ENCODE measurements around the gene TMEM231.
"Not testable (repeated sequence)": the region's sequence is repeated elsewhere in the genome, so short reads cannot be mapped to it uniquely, and the experiment has no call there.

Gene TMEM231

GRCh38 chr16:75532142-75532765 is 23.8 kb downstream of the TMEM231 start:
- DNase-seq (ENCODE audit: low read depth), result no peak

- no peak for DNase-seq (ENCODE audit: low read depth)
Measured at GRCh38 chr16:75529959-75530358, 26.1 kb downstream of the TMEM231 start.

- no peak for DNase-seq (ENCODE audit: low read depth)
Measured at GRCh38 chr16:75529056-75529905, 26.8 kb downstream of the TMEM231 start.

GRCh38 chr16:75527825-75528299 is 28.2 kb downstream of the TMEM231 start:
- DNase-seq (ENCODE audit: low read depth), result no peak

DNA sequence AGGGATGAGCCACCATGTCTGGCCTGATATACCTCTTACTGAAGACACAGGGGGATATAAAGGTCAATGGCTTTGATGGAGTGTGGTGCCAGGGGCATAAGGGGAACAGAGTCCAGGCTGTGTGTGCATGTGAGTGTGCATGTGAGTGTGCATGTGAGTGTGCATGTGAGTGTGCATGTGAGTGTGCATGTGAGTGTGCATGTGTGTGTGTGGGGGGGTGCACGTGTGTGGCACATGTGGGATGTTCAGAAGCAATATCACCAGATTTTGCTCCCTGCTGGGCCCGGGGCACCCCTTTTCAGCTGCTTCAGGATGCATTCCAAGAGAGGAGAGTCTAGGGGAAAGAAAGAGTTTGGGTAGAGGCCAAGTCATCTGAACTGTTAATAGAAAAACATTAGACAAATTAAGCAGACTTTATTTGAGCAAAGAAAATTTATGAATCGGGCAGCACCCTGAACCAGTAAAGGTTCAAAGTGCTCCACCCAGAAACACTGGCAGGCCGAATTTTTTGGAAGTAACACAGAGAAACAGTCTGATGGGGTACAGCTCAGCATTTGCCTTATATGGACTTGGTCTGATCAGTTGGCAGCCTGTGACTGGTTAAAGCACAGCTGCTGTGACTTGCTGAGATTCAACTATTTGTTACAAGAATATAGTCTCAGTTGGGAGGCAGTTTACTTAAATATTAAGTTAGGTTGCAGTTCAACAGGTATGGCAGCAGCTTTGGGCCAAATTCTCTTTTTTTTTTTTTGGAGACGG is 29.8 kb downstream of the TMEM231 start:
- no peak for DNase-seq (ENCODE audit: low read depth)

DNA sequence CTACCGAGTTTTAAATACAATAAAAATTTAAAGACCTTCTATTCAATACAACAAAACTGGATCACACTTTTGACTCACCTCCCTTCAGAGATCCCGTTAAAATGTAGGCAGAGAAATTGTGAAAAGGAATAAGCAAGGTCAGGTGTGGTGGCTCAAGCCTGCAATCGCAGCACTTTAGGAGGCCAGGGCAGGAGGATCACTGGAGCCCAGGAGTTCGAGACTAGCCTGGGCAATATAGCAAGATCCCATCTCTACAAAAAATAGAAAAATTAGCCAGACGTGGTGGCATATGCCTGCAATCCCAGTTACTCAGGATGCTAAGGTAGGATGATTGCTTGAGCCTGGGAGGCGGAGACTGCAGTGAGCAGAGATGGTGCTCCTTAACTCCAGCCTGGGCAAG is 36.9 kb downstream of the TMEM231 start:
- DNase-seq (ENCODE audit: low read depth), result no peak

- not testable (repeated sequence) for DNase-seq (ENCODE audit: low read depth)
Measured at GRCh38 chr16:75516189-75516966, 39.7 kb downstream of the TMEM231 start.

- no peak for DNase-seq (ENCODE audit: low read depth)
Measured at GRCh38 chr16:75514296-75514695, 41.8 kb downstream of the TMEM231 start.

- peak; percentile 95 for DNase-seq (ENCODE audit: low read depth)
Measured at GRCh38 chr16:75506574-75506973, 49.5 kb downstream of the TMEM231 start.

DNA sequence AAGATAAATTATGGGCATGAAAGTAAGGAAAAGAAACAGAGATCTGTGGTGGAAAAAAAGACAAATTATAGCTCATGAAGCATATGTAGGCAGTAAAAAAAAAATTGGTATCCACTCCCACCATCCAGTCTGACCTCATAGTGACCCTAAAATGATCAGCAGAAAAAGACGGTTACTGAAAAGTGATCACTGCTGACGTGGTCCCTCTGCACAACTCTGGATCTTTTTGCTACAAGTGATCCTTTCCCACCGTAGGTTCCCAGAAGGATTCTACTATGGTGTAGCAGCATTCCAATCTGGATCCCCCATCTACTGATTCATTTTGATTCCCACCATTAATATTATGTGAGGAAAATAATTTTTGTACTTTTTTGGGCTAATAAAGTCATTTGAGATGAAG is 49.9 kb downstream of the TMEM231 start:
- DNase-seq (ENCODE audit: low read depth), result no peak

DNA sequence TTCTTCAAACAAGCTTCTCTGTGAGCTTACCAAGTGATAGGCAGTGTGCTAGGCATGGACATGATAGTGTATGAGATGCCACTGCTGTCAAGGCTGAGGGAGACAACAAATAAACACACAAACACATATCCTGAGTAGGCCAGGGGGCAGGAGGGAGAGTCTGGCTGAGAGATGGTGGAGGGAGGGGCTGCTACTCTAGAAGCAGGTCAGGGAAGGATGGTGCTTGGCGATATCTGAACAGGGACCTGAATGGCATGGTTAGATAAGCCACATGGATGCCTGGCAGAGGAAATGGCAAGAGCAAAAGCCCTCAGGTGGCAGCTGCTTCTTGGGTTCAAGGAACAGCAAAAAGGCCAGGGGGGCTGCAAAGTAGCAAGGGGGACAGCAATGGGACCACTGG is 52.3 kb downstream of the TMEM231 start:
- no peak for DNase-seq (ENCODE audit: low read depth)

GRCh38 chr16:75502916-75503605 is 53.0 kb downstream of the TMEM231 start:
- DNase-seq (ENCODE audit: low read depth), result no peak

- DNase-seq (ENCODE audit: low read depth), result peak; percentile 81
Measured at GRCh38 chr16:75501820-75502219, 54.2 kb downstream of the TMEM231 start.

GRCh38 chr16:75501359-75501758 is 54.7 kb downstream of the TMEM231 start:
- no peak for DNase-seq (ENCODE audit: low read depth)

DNA sequence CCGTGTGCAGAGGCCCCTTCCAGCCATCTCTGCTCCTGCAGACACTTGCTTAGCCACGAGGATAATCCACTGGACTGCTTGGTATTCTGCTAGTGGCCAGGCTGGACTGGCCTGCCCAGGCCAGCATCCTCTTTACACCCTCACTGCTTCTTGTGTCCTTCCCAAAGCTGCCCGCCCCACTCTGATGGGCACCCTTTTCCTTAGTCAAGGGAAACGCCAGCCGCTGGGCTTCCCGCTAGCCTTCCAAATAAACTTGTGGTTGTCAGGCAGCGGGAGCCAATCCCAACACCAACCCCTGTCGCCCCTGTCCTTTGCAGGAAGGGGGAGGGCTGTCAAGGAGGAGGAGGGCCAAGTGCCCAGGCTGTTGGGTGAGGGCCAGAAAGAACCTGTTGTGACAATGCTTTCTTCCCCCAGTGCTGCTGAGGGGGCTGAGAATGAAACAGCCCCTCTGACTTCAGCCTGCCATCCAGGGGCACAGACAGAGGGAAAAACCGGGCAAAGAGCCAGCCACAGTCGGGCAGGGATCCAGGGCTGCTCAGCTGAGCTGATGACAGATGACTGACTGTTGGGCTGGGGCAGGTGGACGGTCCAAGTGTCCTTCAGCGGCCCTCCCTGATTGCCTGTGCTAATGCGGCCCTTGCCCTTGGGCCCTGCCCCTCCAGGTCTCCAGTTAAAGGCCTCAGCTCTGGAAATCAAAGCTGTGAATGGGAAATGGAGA is 57.3 kb downstream of the TMEM231 start:
- DNase-seq (ENCODE audit: low read depth), result not testable (repeated sequence)

GRCh38 chr16:75497558-75497957 is 58.5 kb downstream of the TMEM231 start:
- no peak for DNase-seq (ENCODE audit: low read depth)

DNA sequence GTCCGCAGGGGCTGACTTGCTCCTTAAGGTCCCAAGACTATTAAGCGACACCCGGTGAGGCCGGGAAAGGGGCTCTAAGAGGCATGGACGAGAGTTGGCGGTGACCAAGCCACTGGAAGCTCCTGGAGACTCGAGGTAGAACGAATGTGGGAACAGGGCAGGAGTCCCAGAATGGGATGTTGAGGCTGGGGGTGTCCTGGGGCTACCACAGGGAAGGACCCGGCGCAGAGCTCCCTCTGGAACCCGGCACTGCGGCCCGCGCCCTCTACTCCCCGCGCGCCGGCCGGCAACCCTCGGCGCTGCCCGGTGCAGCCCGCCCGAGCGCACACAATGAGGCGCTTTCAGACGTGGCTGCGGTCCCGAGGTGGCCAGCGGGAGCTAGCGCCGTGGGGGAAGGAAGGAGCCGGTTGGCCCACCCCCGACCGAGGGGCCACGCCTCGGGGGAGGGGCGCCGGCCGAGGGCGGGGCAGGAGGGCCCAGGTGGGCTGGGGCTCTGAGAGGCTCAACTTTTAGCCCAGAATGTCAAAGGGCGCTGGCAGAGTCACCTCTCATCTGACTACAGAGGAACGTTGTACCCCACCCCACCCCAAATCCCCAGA is 60.9 kb downstream of the TMEM231 start, which contains the start of gene CHST6:
TSS of gene CHST6 (minus strand) at position 366 of the 599 bp plus-strand sequence. CDS start 15,613 bp downstream, outside the sequence.
- DNase-seq (ENCODE audit: low read depth), result peak; percentile 49

GRCh38 chr16:75494661-75495075 is 61.4 kb downstream of the TMEM231 start:
- DNase-seq (ENCODE audit: low read depth), result no peak

GRCh38 chr16:75494184-75494583 is 61.9 kb downstream of the TMEM231 start:
- DNase-seq (ENCODE audit: low read depth), result no peak

GRCh38 chr16:75491876-75492275 is 64.2 kb downstream of the TMEM231 start:
- no peak for DNase-seq (ENCODE audit: low read depth)
